Globus pallidus (tissue), 1 donor: ENCODE measurements around the gene CDON.
"Not testable (repeated sequence)": the region's sequence is repeated elsewhere in the genome, so short reads cannot be mapped to it uniquely, and the experiment has no call there.

Experiments used
- DNase-seq: peaks from one replicate; pipeline ENCODE4 v3.0.0-alpha.2; 2015; ENCODE audit warnings: low spot score

CDON gene

GRCh38 chr11:126048197-126048596 is 14.5 kb downstream of the CDON start:
- no peak for DNase-seq

GRCh38 chr11:126046570-126047195 is 16.0 kb downstream of the CDON start:
- no peak for DNase-seq

- no peak for DNase-seq
Observed at GRCh38 chr11:126039485-126040271, 23.0 kb downstream of the CDON start.

GRCh38 chr11:126035718-126036117 is 26.9 kb downstream of the CDON start:
- no peak for DNase-seq

GRCh38 chr11:126034933-126035425 is 27.7 kb downstream of the CDON start:
- DNase-seq: no peak

GRCh38 chr11:126034039-126034932 is 28.4 kb downstream of the CDON start:
- DNase-seq: no peak

- DNase-seq: no peak
Observed at GRCh38 chr11:126032375-126032774, 30.3 kb downstream of the CDON start.

GRCh38 chr11:126029805-126030204 is 32.9 kb downstream of the CDON start:
- DNase-seq: no peak

GRCh38 chr11:126029237-126029636 is 33.4 kb downstream of the CDON start:
- DNase-seq: no peak

GRCh38 chr11:126028534-126028933 is 34.1 kb downstream of the CDON start:
- DNase-seq: not testable (repeated sequence)

GRCh38 chr11:126026579-126026978 is 36.1 kb downstream of the CDON start:
- no peak for DNase-seq

GRCh38 chr11:126025822-126026221 is 36.8 kb downstream of the CDON start:
- DNase-seq: no peak

GRCh38 chr11:126024123-126024522 is 38.5 kb downstream of the CDON start:
- DNase-seq: no peak

- DNase-seq: no peak
Observed at GRCh38 chr11:126012852-126013251, 49.8 kb downstream of the CDON start.

GRCh38 chr11:126011754-126012153 is 50.9 kb downstream of the CDON start:
- no peak for DNase-seq

- no peak for DNase-seq
Observed at GRCh38 chr11:126011265-126011664, 51.4 kb downstream of the CDON start.

- DNase-seq: no peak
Observed at GRCh38 chr11:126008956-126009355, 53.7 kb downstream of the CDON start.

GRCh38 chr11:126007238-126007637 is 55.4 kb downstream of the CDON start:
- no peak for DNase-seq

- DNase-seq: no peak
Observed at GRCh38 chr11:126006068-126006467, 56.6 kb downstream of the CDON start.

- no peak for DNase-seq
Observed at GRCh38 chr11:126002181-126002580, 60.5 kb downstream of the CDON start.

- DNase-seq: no peak
Observed at GRCh38 chr11:125999234-125999880, 63.3 kb downstream of the CDON start.

GRCh38 chr11:125998267-125998666 is 64.4 kb downstream of the CDON start:
- DNase-seq: no peak
